ENCODE data around the gene DNAJC28. TPM values are rescaled to one million over a fixed set of nuclear protein-coding genes. Genes with fewer than 3 reads are reported as not detected.

Gene DNAJC28
- total RNA-seq (ENCODE audit: low replicate concordance), result 2.7 and 3.7 TPM in 2 replicates

GRCh38 chr21:33491373-33492102 lies at the start of gene DNAJC28:
TSS of gene DNAJC28 (minus strand) at chr21:33491716. CDS start at chr21:33489393, 2,323 bp downstream.
- DNase-seq (ENCODE audit: low read depth), result peak; percentile 94
- TF ChIP-seq CTCF (IDR thresholded peaks at IDR 0.05; ENCODE audit: insufficient read depth, low read length), result no peak
- peak within 1 kb of the TSS; percentile 95 for H3K4me3 ChIP-seq (ENCODE audit: low read depth, low read length)

GRCh38 chr21:33541105-33541711 lies 49.7 kb upstream of the DNAJC28 start:
- H3K4me3 ChIP-seq (ENCODE audit: low read depth, low read length), result peak overlapping the region; percentile 94
- peak; percentile 18 for DNase-seq (ENCODE audit: low read depth)
- no peak for TF ChIP-seq CTCF (IDR thresholded peaks at IDR 0.05; ENCODE audit: insufficient read depth, low read length)

GRCh38 chr21:33540711-33541104 lies 49.2 kb upstream of the DNAJC28 start:
- H3K4me3 ChIP-seq (ENCODE audit: low read depth, low read length), result peak overlapping the region; percentile 94
- DNase-seq (ENCODE audit: low read depth), result no peak
- no peak for TF ChIP-seq CTCF (IDR thresholded peaks at IDR 0.05; ENCODE audit: insufficient read depth, low read length)

GRCh38 chr21:33539616-33540015 lies 48.1 kb upstream of the DNAJC28 start:
- no peak overlapping the region for H3K4me3 ChIP-seq (ENCODE audit: low read depth, low read length)
- peak; percentile 44 for DNase-seq (ENCODE audit: low read depth)
- no peak for TF ChIP-seq CTCF (IDR thresholded peaks at IDR 0.05; ENCODE audit: insufficient read depth, low read length)

- no peak overlapping the region for H3K4me3 ChIP-seq (ENCODE audit: low read depth, low read length)
- no peak for TF ChIP-seq CTCF (IDR thresholded peaks at IDR 0.05; ENCODE audit: insufficient read depth, low read length)
- no peak for DNase-seq (ENCODE audit: low read depth)
These were observed 45.7 kb upstream of the DNAJC28 start for GRCh38 chr21:33537212-33537611.

- H3K4me3 ChIP-seq (ENCODE audit: low read depth, low read length), result no peak overlapping the region
- DNase-seq (ENCODE audit: low read depth), result no peak
- no peak for TF ChIP-seq CTCF (IDR thresholded peaks at IDR 0.05; ENCODE audit: insufficient read depth, low read length)
These were observed 39.5 kb upstream of the DNAJC28 start for GRCh38 chr21:33531007-33531406.

Data from fibroblast of the aortic adventitia (primary cell).